ENCODE results near the gene ANXA6. TPM values are rescaled to one million over a fixed set of nuclear protein-coding genes. Genes with fewer than 3 reads are reported as not detected.

Gene ANXA6
- total RNA-seq, 2 donors from 2014 or later = 204 to 235 TPM

- Histone ChIP-seq H3K36me3 (ENCODE audit: control insufficient read depth, insufficient read depth, low read length) (no peaks in the 10 kb centered on the region), H3K4me3 (ENCODE audit: low read length) (no peak overlapping the region), H3K9me3 (ENCODE audit: control insufficient read depth, low read length) (no peaks in the 10 kb centered on the region), H3K27me3 (ENCODE audit: control insufficient read depth, insufficient read depth, low read length, poor library complexity, severe bottlenecking) (no peaks in the 10 kb centered on the region), H3K4me1 (ENCODE audit: control insufficient read depth, insufficient read depth, low read length) (no peaks in the 10 kb centered on the region), H3K27ac (ENCODE audit: low read depth, low read length) (no peak overlapping the region), H3K9ac (ENCODE audit: extremely low read depth, low read length, poor library complexity, severe bottlenecking) (no peak overlapping the region)
- TF ChIP-seq CTCF (conservative IDR thresholded peaks at IDR 0.05) = no peak
- H3K36me3 Mint-ChIP-seq (ENCODE audit: low read depth) = no peaks in the 10 kb centered on the region
- WGBS, 2 experiments (ENCODE audit: insufficient coverage in 1 of 2, insufficient read length in 1 of 2) = 94 to 100% methylated on average over 4 to 8 of the region's 8 CpGs
- H3K27me3 Mint-ChIP-seq (ENCODE audit: insufficient read depth) = peaks cover 6% of the 10 kb centered on the region
- no peaks in the 10 kb centered on the region for H3K4me1 Mint-ChIP-seq
- H3K27ac Mint-ChIP-seq = no peak overlapping the region
- no peak for DNase-seq
- H3K4me3 Mint-ChIP-seq = no peak overlapping the region
- no peaks in the 10 kb centered on the region for H3K9me3 Mint-ChIP-seq
Measured at GRCh38 chr5:151182976-151183375, 25.4 kb upstream of the ANXA6 start.

- Mint-ChIP-seq H3K27me3 (ENCODE audit: insufficient read depth) (peaks cover 6% of the 10 kb centered on the region), H3K4me3 (no peak overlapping the region), H3K27ac (no peak overlapping the region), H3K9me3 (no peaks in the 10 kb centered on the region), H3K4me1 (no peaks in the 10 kb centered on the region), H3K36me3 (ENCODE audit: low read depth) (no peaks in the 10 kb centered on the region)
- no peak overlapping the region for H3K27ac ChIP-seq (ENCODE audit: low read depth, low read length)
- no peaks in the 10 kb centered on the region for H3K36me3 ChIP-seq (ENCODE audit: control insufficient read depth, insufficient read depth, low read length)
- TF ChIP-seq CTCF (conservative IDR thresholded peaks at IDR 0.05) = no peak
- no peak for DNase-seq
- no peak overlapping the region for H3K4me3 ChIP-seq (ENCODE audit: low read length)
- WGBS, 2 experiments (ENCODE audit: insufficient coverage in 1 of 2, insufficient read length in 1 of 2) = 91 to 97% methylated on average over 3 to 4 of the region's 4 CpGs
- no peaks in the 10 kb centered on the region for H3K27me3 ChIP-seq (ENCODE audit: control insufficient read depth, insufficient read depth, low read length, poor library complexity, severe bottlenecking)
- H3K9me3 ChIP-seq (ENCODE audit: control insufficient read depth, low read length) = no peaks in the 10 kb centered on the region
- H3K9ac ChIP-seq (ENCODE audit: extremely low read depth, low read length, poor library complexity, severe bottlenecking) = no peak overlapping the region
- H3K4me1 ChIP-seq (ENCODE audit: control insufficient read depth, insufficient read depth, low read length) = no peaks in the 10 kb centered on the region
Measured at GRCh38 chr5:151182524-151182900, 24.9 kb upstream of the ANXA6 start.

- Histone ChIP-seq H3K4me1 (ENCODE audit: control insufficient read depth, insufficient read depth, low read length) (no peaks in the 10 kb centered on the region), H3K27me3 (ENCODE audit: control insufficient read depth, insufficient read depth, low read length, poor library complexity, severe bottlenecking) (no peaks in the 10 kb centered on the region), H3K36me3 (ENCODE audit: control insufficient read depth, insufficient read depth, low read length) (no peaks in the 10 kb centered on the region), H3K4me3 (ENCODE audit: low read length) (no peak overlapping the region), H3K9ac (ENCODE audit: extremely low read depth, low read length, poor library complexity, severe bottlenecking) (no peak overlapping the region), H3K9me3 (ENCODE audit: control insufficient read depth, low read length) (no peaks in the 10 kb centered on the region), H3K27ac (ENCODE audit: low read depth, low read length) (no peak overlapping the region)
- no peak overlapping the region for H3K27ac Mint-ChIP-seq
- H3K27me3 Mint-ChIP-seq (ENCODE audit: insufficient read depth) = peaks cover 8% of the 10 kb centered on the region
- DNase-seq = no peak
- H3K9me3 Mint-ChIP-seq = no peaks in the 10 kb centered on the region
- no peak overlapping the region for H3K4me3 Mint-ChIP-seq
- WGBS, 2 experiments (ENCODE audit: insufficient coverage in 1 of 2, insufficient read length in 1 of 2) = 84 to 90% methylated on average over 3 to 4 of the region's 4 CpGs
- no peaks in the 10 kb centered on the region for H3K4me1 Mint-ChIP-seq
- no peaks in the 10 kb centered on the region for H3K36me3 Mint-ChIP-seq (ENCODE audit: low read depth)
- TF ChIP-seq CTCF (conservative IDR thresholded peaks at IDR 0.05) = no peak
Measured at GRCh38 chr5:151181818-151182523, 24.4 kb upstream of the ANXA6 start.

Data from endodermal cell (in vitro differentiated cells).